Suprapubic skin (tissue), 4 donors: ENCODE data around the gene KY. TPM values are rescaled to one million over a fixed set of nuclear protein-coding genes. Genes with fewer than 3 reads are reported as not detected.

ENCODE experiments used
- DNase-seq, 2 donors: peaks; one replicate each; pipeline ENCODE4 v3.0.0-alpha.2; 2019; ENCODE audit warnings: low spot score in 2 of 2
- H3K27ac ChIP-seq: fragments of 200-600 bp; sonication (generic); one replicate; pipeline ENCODE4 v1.5.1; 2019
- H3K27me3 ChIP-seq: fragments of 200-600 bp; sonication (generic); one replicate; pipeline ENCODE4 v1.5.1; 2019
- H3K36me3 ChIP-seq: fragments of 200-600 bp; sonication (generic); one replicate; pipeline ENCODE4 v1.5.1; 2019
- H3K4me1 ChIP-seq: fragments of 200-600 bp; sonication (generic); one replicate; pipeline ENCODE4 v1.5.1; 2019
- H3K4me3 ChIP-seq: fragments of 200-600 bp; sonication (generic); one replicate; pipeline ENCODE4 v1.5.1; 2019; ENCODE audit warnings: mild to moderate bottlenecking
- H3K9me3 ChIP-seq: fragments of 200-600 bp; sonication (generic); one replicate; pipeline ENCODE4 v1.5.1; 2019
- EP300 ChIP-seq: sonication (generic); formaldehyde crosslinking; IDR thresholded peaks from one replicate; pipeline ENCODE4 v1.6.1; 2017; ENCODE audit warnings: antibody characterized with exemption
- POLR2A ChIP-seq, 2 donors: fragments of 450-650 bp; IDR thresholded peaks; one replicate each; pipeline ENCODE4 v1.6.1; 2017; ENCODE audit warnings: antibody characterized with exemption in 2 of 2, mild to moderate bottlenecking in 2 of 2, moderate library complexity in 2 of 2
- POLR2AphosphoS5 ChIP-seq, 3 donors: sonication (generic); formaldehyde crosslinking; IDR thresholded peaks; one replicate each; pipeline ENCODE4 v1.6.1; 2017; ENCODE audit warnings: antibody characterized with exemption in 3 of 3
- WGBS: methylation state at CpG from one replicate; pipeline ENCODE4 v1.1.5; 2018; 5-methylcytosine and 5-hydroxymethylcytosine counted together
- total RNA-seq, 4 donors: library from RNA; depleted of rRNA; stranded (reverse); fragments of >200 nt; gene quantifications; one replicate each; pipeline ENCODE4 v1.1.0, GENCODE V29; 2016
- TF ChIP-seq, protein P1 (sequence below), 2 donors: fragments of 200-600 bp in 1 of 2; fragments of 450-650 bp in 1 of 2; sonication (generic) in 1 of 2; IDR thresholded peaks; one replicate each; pipeline ENCODE4 v1.5.1; 2016 to 2019; ENCODE audit warnings: antibody characterized with exemption in 2 of 2, mild to moderate bottlenecking in 1 of 2, moderate library complexity in 1 of 2

KY gene
- total RNA-seq, 4 donors from 2014 or later, result 41.9 to 99.8 (median 53.9) TPM

- Histone ChIP-seq H3K36me3 (peaks cover 6% of the 10 kb centered on the region), H3K4me1 (no peaks in the 10 kb centered on the region), H3K27me3 (no peaks in the 10 kb centered on the region), H3K4me3 (no peak overlapping the region), H3K9me3 (no peaks in the 10 kb centered on the region), H3K27ac (no peak overlapping the region)
- 100% methylated on average over 2 of the region's 2 CpGs for WGBS
- no peak for TF ChIP-seq POLR2A (IDR thresholded peaks at IDR 0.05)
- TF ChIP-seq POLR2AphosphoS5 (IDR thresholded peaks at IDR 0.05), result no peak
- no peak for TF ChIP-seq EP300
- TF ChIP-seq, protein P1, sequence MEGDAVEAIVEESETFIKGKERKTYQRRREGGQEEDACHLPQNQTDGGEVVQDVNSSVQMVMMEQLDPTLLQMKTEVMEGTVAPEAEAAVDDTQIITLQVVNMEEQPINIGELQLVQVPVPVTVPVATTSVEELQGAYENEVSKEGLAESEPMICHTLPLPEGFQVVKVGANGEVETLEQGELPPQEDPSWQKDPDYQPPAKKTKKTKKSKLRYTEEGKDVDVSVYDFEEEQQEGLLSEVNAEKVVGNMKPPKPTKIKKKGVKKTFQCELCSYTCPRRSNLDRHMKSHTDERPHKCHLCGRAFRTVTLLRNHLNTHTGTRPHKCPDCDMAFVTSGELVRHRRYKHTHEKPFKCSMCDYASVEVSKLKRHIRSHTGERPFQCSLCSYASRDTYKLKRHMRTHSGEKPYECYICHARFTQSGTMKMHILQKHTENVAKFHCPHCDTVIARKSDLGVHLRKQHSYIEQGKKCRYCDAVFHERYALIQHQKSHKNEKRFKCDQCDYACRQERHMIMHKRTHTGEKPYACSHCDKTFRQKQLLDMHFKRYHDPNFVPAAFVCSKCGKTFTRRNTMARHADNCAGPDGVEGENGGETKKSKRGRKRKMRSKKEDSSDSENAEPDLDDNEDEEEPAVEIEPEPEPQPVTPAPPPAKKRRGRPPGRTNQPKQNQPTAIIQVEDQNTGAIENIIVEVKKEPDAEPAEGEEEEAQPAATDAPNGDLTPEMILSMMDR (IDR thresholded peaks at IDR 0.05), result no peak
- DNase-seq, result no peak
These were observed 31.6 kb downstream of the KY start for GRCh38 chr3:134619301-134619615.

- H3K9me3 ChIP-seq, result no peaks in the 10 kb centered on the region
- TF ChIP-seq POLR2AphosphoS5 (IDR thresholded peaks at IDR 0.05) (no peak), POLR2A (IDR thresholded peaks at IDR 0.05) (no peak), EP300 (no peak)
- TF ChIP-seq, protein P1 (IDR thresholded peaks at IDR 0.05), result no peak
- no peaks in the 10 kb centered on the region for H3K27me3 ChIP-seq
- no peaks in the 10 kb centered on the region for H3K4me1 ChIP-seq
- 99% methylated on average over 11 of the region's 13 CpGs for WGBS
- H3K27ac ChIP-seq, result no peak overlapping the region
- no peak for DNase-seq
- no peak overlapping the region for H3K4me3 ChIP-seq
- H3K36me3 ChIP-seq, result peaks cover 6% of the 10 kb centered on the region
These were observed 32.1 kb downstream of the KY start for GRCh38 chr3:134618478-134619300.

- H3K36me3 ChIP-seq, result peaks cover 9% of the 10 kb centered on the region
- no peak overlapping the region for H3K27ac ChIP-seq
- H3K4me1 ChIP-seq, result no peaks in the 10 kb centered on the region
- TF ChIP-seq POLR2AphosphoS5 (IDR thresholded peaks at IDR 0.05), result no peak
- TF ChIP-seq EP300, result no peak
- no peak for TF ChIP-seq POLR2A (IDR thresholded peaks at IDR 0.05)
- TF ChIP-seq, protein P1 (IDR thresholded peaks at IDR 0.05), result no peak
- no peak for DNase-seq
- H3K9me3 ChIP-seq, result no peaks in the 10 kb centered on the region
- H3K4me3 ChIP-seq, result no peak overlapping the region
- WGBS, result 66% methylated on average over 5 of the region's 7 CpGs
- H3K27me3 ChIP-seq, result no peaks in the 10 kb centered on the region
These were observed 33.0 kb downstream of the KY start for GRCh38 chr3:134617608-134618477.

GRCh38 chr3:134615743-134616142, 35.1 kb downstream of the KY start:
- Histone ChIP-seq H3K9me3 (no peaks in the 10 kb centered on the region), H3K36me3 (peaks cover 9% of the 10 kb centered on the region), H3K4me3 (no peak overlapping the region), H3K27me3 (no peaks in the 10 kb centered on the region), H3K4me1 (no peaks in the 10 kb centered on the region), H3K27ac (no peak overlapping the region)
- WGBS, result 88% methylated on average over 5 of the region's 5 CpGs
- DNase-seq, result no peak
- TF ChIP-seq, protein P1 (IDR thresholded peaks at IDR 0.05), result no peak

DNA sequence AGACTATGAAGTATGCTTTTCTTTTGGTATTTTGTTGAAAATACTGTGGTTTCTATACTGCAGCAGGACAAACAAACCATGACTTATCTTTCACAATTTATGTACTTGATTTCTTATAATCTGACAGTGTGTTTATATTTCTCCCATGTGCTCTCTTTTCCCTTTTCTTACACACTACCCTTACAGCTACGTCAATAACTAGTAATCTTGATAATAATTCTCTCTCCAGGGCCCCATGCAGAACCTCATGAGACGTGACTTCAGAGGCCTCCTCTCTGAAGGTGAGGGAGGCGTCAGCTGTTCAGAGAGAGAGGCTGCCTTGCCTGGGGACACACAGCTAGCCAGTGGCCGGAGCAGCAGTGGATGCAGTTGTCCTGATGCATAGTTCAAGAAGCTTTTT, 35.9 kb downstream of the KY start:
- Histone ChIP-seq H3K4me3 (no peak overlapping the region), H3K4me1 (no peaks in the 10 kb centered on the region), H3K27me3 (no peaks in the 10 kb centered on the region), H3K9me3 (no peaks in the 10 kb centered on the region), H3K27ac (no peak overlapping the region), H3K36me3 (peaks cover 5% of the 10 kb centered on the region)
- TF ChIP-seq, protein P1 (IDR thresholded peaks at IDR 0.05), result no peak
- TF ChIP-seq EP300, result no peak
- no peak for TF ChIP-seq POLR2AphosphoS5 (IDR thresholded peaks at IDR 0.05)
- no peak for TF ChIP-seq POLR2A (IDR thresholded peaks at IDR 0.05)
- WGBS, result 94% methylated on average over 4 of the region's 4 CpGs
- no peak for DNase-seq
